Tibial artery (tissue), 4 donors: Measurements from ENCODE around the gene TDRD10.

ENCODE experiments used
- DNase-seq, 2 donors: peaks; one replicate each; pipeline ENCODE4 v3.0.0-alpha.2; 2019
- H3K27ac ChIP-seq, 2 donors: fragments of 200-600 bp; sonication (generic) in 1 of 2; 1 replicate in 1 of 2; 2 replicates in 1 of 2; pipeline ENCODE4 v1.5.1; 2018 to 2019; ENCODE audit warnings: mild to moderate bottlenecking in 1 of 2
- H3K27me3 ChIP-seq, 2 donors: fragments of 200-600 bp; sonication (generic) in 1 of 2; one replicate each; pipeline versions ENCODE4 v1.5.1 to v1.6.0; 2016 to 2019
- H3K36me3 ChIP-seq, 3 donors: fragments of 200-600 bp; sonication (generic) in 2 of 3; one replicate each; pipeline ENCODE4 v1.5.1; 2016 to 2019; ENCODE audit warnings: mild to moderate bottlenecking in 2 of 3
- H3K4me1 ChIP-seq, 4 donors: fragments of 200-600 bp; sonication (generic) in 2 of 4; 1 replicate in 3 of 4; 2 replicates in 1 of 4; pipeline ENCODE4 v1.5.1; 2016 to 2019
- H3K4me3 ChIP-seq, 2 donors: fragments of 200-600 bp; sonication (generic) in 1 of 2; 1 replicate in 1 of 2; 2 replicates in 1 of 2; pipeline ENCODE4 v1.5.1; 2018 to 2019; ENCODE audit warnings: mild to moderate bottlenecking in 2 of 2
- H3K9me3 ChIP-seq, 3 donors: fragments of 200-600 bp; sonication (generic) in 1 of 3; one replicate each; pipeline ENCODE4 v1.5.1; 2016 to 2019
- intact Hi-C: fragments of 100-400 bp; cut with DNase I; formaldehyde crosslinking; loops from one replicate; pipeline ENCODE4 v1.15.0; 2023; ENCODE audit warnings: low total_unique reads
- TF ChIP-seq, protein P1 (sequence below), 2 experiments: fragments of 200-600 bp in 1 of 2; fragments of 450-650 bp in 1 of 2; IDR thresholded peaks; one replicate each; pipeline ENCODE4 v1.5.1; 2017 to 2019; ENCODE audit warnings: antibody characterized with exemption in 2 of 2, mild to moderate bottlenecking in 1 of 2, moderate library complexity in 1 of 2

The TDRD10 gene

DNA sequence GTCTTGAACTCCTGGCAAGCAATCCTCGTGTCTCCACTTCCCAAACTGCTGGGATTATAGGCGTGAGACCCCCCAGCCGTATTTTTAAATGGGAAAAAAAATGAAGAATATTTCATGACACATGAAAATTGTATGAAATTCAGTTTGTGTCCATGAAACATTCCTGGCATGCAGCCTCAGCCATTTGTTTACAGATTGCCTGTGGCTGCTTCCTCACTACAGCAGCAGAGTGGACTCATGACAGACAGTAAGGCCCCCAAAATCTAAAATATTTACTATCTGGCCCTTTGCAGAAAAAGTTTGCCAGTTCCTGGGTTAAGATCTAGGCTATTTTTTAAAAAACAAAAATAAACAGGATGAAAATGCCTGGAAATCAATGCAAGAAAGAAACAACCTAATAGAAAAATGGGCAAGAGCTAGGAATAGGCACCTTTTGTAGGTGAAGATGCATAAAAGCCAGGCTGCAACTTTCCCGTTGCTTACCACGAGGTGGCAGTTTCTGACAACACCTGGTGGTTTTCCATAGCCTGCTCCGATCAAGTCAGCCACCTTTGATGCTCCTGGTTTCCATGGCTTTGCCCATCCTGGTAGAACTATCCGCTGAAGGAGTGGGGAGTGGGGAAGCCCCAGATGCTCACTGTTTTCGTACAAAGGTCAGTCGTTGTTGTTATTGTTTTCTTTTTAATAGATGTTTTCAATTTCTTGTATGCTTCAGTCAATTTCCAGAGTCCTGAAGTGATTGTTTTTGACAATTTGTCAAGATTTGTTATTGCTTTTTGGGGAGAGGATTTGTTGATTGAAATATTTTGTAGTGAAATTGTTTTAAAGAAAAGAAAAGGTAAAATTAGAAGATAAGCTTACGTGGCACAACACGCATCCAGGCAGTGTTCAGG is 32.2 kb downstream of the TDRD10 start:
- Histone ChIP-seq H3K27me3 (peaks cover 0 to 11% of the 10 kb centered on the region in 2 donors), H3K9me3 (no peaks in the 10 kb centered on the region), H3K4me1 (no peaks in the 10 kb centered on the region), H3K36me3 (no peaks in the 10 kb centered on the region), H3K4me3 (no peak overlapping the region), H3K27ac (no peak overlapping the region)
- TF ChIP-seq, protein P1, sequence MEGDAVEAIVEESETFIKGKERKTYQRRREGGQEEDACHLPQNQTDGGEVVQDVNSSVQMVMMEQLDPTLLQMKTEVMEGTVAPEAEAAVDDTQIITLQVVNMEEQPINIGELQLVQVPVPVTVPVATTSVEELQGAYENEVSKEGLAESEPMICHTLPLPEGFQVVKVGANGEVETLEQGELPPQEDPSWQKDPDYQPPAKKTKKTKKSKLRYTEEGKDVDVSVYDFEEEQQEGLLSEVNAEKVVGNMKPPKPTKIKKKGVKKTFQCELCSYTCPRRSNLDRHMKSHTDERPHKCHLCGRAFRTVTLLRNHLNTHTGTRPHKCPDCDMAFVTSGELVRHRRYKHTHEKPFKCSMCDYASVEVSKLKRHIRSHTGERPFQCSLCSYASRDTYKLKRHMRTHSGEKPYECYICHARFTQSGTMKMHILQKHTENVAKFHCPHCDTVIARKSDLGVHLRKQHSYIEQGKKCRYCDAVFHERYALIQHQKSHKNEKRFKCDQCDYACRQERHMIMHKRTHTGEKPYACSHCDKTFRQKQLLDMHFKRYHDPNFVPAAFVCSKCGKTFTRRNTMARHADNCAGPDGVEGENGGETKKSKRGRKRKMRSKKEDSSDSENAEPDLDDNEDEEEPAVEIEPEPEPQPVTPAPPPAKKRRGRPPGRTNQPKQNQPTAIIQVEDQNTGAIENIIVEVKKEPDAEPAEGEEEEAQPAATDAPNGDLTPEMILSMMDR (IDR thresholded peaks at IDR 0.05), result peak; percentile 15 to 16
- DNase-seq, result no peak
- intact Hi-C loops, result no loop called here

DNA sequence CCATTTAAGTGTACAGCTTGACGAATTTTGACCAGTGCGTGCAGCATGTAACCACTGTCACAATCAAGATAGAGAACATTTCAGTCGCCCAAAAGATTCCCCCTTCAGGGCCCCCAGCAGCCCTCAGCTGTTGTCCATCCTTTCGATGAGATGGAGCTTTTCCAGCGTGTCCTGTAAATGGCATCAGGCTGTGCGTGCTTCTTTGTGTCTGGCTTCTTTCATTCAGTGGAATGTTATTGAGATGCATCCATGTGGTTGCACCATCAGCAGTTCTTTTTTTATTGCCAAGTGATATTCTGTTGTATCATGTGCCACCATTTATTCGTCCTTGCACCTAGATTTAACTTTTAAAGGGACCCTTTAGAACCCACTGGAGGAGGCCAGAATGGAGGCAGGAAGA is 34.6 kb downstream of the TDRD10 start:
- no peaks in the 10 kb centered on the region for H3K36me3 ChIP-seq
- TF ChIP-seq, protein P1 (IDR thresholded peaks at IDR 0.05), result no peak
- no peak overlapping the region for H3K27ac ChIP-seq
- H3K27me3 ChIP-seq, result peaks cover 0 to 21% of the 10 kb centered on the region in 2 donors
- H3K4me3 ChIP-seq, result no peak overlapping the region
- no peak for DNase-seq
- H3K9me3 ChIP-seq, result no peaks in the 10 kb centered on the region
- intact Hi-C loops, result no loop called here
- H3K4me1 ChIP-seq, result no peaks in the 10 kb centered on the region

DNA sequence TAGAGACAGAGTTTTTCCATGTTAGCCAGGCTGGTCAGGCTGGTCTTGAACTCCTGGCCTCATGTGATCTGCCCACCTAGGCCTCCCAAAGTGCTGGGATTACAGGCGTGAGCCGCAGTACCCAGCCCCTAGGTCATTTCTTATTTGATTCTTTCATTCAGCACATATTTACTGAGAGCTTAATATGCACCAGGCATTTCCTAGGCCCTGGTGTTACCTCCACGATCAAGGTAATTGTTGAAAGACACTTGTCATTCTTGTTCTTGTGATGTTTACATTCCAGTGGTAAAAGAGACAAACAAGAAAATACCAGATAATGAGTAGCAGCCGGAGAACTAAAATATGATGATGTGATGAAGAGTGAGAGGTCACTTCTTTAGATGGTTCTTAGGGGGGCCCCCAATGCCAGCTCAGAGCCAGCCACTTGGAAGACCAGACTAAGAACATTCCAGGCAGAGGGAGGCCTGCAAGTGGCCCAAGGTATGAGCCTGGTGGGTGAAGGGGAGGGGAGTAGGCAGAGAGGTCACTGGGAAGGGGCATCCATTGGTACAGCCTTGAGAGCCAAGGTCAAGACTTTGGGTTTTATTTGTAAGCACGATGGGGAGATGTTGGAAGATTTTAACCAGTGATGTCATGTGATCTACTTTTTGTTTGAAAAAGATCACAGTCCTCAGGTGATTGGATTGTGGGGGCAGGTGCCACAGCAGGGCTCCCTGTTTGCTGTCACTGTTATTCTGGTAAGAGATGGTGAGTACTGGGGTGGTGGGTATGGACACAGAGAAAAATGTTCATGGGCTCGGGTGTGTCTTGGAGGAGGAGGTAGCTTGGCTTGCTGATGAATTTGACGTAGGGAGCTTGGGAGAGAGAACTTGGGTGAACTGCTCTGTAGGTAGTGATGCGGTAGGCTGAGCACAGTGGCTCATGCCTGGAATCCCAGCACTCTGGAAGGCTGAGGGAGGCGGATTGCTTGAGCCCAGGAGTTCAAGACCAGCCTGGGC is 37.8 kb downstream of the TDRD10 start:
- intact Hi-C loops, result loop anchor here (5.0 kb wide), 1 partner anchor 47 kb away; no protein-coding TSS in a partner anchor
- no peaks in the 10 kb centered on the region for H3K9me3 ChIP-seq
- H3K4me1 ChIP-seq, result no peaks in the 10 kb centered on the region

DNA sequence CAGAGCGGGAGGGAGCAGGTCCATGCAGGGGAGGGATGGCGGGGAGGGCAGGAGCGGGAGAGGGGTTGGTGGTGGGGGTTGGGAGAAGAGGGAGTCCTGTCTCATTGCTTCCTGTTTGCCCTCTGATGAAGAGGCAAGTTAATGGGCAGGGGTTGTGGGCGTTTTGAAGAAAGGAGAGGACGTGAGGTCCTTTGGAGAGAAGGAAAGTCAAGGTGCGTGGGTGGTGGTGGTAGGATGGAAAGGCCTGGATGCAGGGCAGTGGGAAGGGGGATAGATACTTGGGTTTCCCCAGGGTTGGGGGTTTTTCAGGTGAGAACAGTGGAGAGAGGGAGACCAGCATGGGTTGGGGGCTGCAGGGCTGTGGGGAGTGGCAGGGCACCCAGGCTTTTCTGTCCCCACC is 39.2 kb downstream of the TDRD10 start:
- H3K36me3 ChIP-seq, result no peaks in the 10 kb centered on the region
- no peak for DNase-seq
- no peak overlapping the region for H3K27ac ChIP-seq
- H3K9me3 ChIP-seq, result no peaks in the 10 kb centered on the region
- H3K27me3 ChIP-seq, result peaks cover 0 to 41% of the 10 kb centered on the region in 2 donors
- intact Hi-C loops, result loop anchor here (5.0 kb wide), 1 partner anchor 49 kb away; no protein-coding TSS in a partner anchor
- H3K4me3 ChIP-seq, result no peak overlapping the region
- no peaks in the 10 kb centered on the region for H3K4me1 ChIP-seq
- TF ChIP-seq, protein P1 (IDR thresholded peaks at IDR 0.05), result no peak

More for the DNA sequence above, 37.8 kb downstream of the TDRD10 start:
- H3K4me3 ChIP-seq, result no peak overlapping the region
- DNase-seq, result no peak
- no peaks in the 10 kb centered on the region for H3K36me3 ChIP-seq
- no peak overlapping the region for H3K27ac ChIP-seq
- TF ChIP-seq, protein P1 (IDR thresholded peaks at IDR 0.05), result no peak
- peaks cover 0 to 41% of the 10 kb centered on the region in 2 donors for H3K27me3 ChIP-seq

DNA sequence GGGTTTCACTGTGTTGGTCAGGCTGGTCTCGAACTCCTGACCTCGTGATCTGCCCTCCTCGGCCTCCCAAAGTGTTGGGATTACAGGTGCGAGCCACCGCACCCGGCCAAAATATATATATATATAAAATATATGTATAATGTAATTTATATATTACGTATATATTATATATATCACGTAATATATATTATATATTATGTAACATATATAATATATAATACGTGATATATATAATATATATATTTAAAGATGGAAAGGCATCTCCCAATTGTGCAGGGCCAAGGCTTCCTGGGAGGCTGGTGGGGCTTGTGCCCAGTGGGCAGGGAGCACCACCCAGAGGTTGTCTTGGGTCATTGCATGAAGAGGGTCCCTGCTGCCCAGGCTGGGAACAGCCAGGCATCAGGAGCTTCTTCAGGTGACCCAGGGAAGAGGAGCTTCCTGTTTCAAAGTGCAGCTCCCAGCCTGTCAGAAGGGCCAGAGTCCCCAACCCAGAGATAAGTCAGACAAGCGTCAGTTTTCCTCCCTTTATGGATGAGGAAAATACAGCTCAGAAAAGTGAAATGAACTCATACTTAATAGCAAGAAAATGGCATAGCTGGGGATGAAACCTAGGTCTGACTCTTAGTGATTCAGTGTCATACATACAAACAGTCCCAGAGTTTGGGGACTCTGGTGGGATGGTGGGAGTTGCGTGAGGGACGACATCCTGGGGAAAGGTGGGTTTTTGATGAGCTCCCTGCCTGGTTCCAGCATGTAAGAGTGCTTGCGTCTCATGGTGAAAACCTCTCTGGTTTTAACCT is 44.4 kb downstream of the TDRD10 start:
- H3K27ac ChIP-seq, result no peak overlapping the region
- no peak overlapping the region for H3K4me3 ChIP-seq
- peaks cover 25 to 29% (median 26%) of the 10 kb centered on the region in 3 donors for H3K36me3 ChIP-seq
- intact Hi-C loops, result loop anchor here (5.0 kb wide), 1 partner anchor 64 kb away; no protein-coding TSS in a partner anchor
- H3K4me1 ChIP-seq, result no peaks in the 10 kb centered on the region
- TF ChIP-seq, protein P1 (IDR thresholded peaks at IDR 0.05), result peak; percentile 61 to 67
- no peaks in the 10 kb centered on the region for H3K9me3 ChIP-seq
- DNase-seq, result peak in 1 of 2 donors; percentile 34
- peaks cover 0 to 21% of the 10 kb centered on the region in 2 donors for H3K27me3 ChIP-seq
